Testis (tissue), 3 donors: ENCODE measurements around the gene CD72. TPM values are rescaled to one million over a fixed set of nuclear protein-coding genes. Genes with fewer than 3 reads are reported as not detected.

ENCODE experiments used
- DNase-seq: peaks from one replicate; pipeline ENCODE4 v3.0.0-alpha.2; 2019
- H3K27ac ChIP-seq, 2 donors: fragments of 200-600 bp; sonication (generic); one replicate each; pipeline ENCODE4 v1.5.1; 2019
- H3K27me3 ChIP-seq: fragments of 200-600 bp; sonication (generic); one replicate; pipeline ENCODE4 v1.5.1; 2019
- H3K36me3 ChIP-seq: fragments of 200-600 bp; sonication (generic); one replicate; pipeline ENCODE4 v1.5.1; 2017; ENCODE audit warnings: low read depth; ENCODE audit errors: missing control alignments
- H3K4me1 ChIP-seq: fragments of 200-600 bp; sonication (generic); one replicate; pipeline ENCODE4 v1.5.1; 2019
- H3K4me3 ChIP-seq, 2 donors: fragments of 200-600 bp; sonication (generic); one replicate each; pipeline ENCODE4 v1.5.1; 2017 to 2019
- H3K9me3 ChIP-seq: fragments of 200-600 bp; sonication (generic); one replicate; pipeline ENCODE4 v1.5.1; 2017
- POLR2A ChIP-seq: fragments of 450-650 bp; IDR thresholded peaks from one replicate; pipeline ENCODE4 v1.6.1; 2017; ENCODE audit warnings: antibody characterized with exemption, mild to moderate bottlenecking, moderate library complexity
- WGBS, 2 donors: methylation state at CpG; one replicate each; pipeline ENCODE4 v1.1.5; 2018; 5-methylcytosine and 5-hydroxymethylcytosine counted together
- intact Hi-C: fragments of 100-400 bp; cut with DNase I; formaldehyde crosslinking; loops from one replicate; pipeline ENCODE4 v1.15.1; 2023; ENCODE audit warnings: low total_unique reads
- polyA plus RNA-seq: library from polyadenylated mRNA; stranded (reverse); fragments of 350-450 nt; fragmentation: Illumina TruSeq; extraction: RNeasy Lipid Tissue Mini Kit (QIAGEN cat#74804); gene quantifications from one replicate; pipeline ENCODE4 v1.2.3, GENCODE V29; 2014; ENCODE audit warnings: low read depth, low replicate concordance; ENCODE audit not compliant: insufficient read depth
- total RNA-seq, 2 donors: library from RNA; depleted of rRNA; stranded (reverse); fragments of >200 nt; gene quantifications; one replicate each; pipeline ENCODE4 v1.2.3, GENCODE V29; 2016
- TF ChIP-seq, protein P1 (sequence below), 3 experiments: fragments of 450-650 bp in 2 of 3; fragments of 200-600 bp in 1 of 3; sonication (generic) in 1 of 3; IDR thresholded peaks; one replicate each; pipeline ENCODE4 v1.5.1; 2016 to 2019; ENCODE audit warnings: antibody characterized with exemption in 3 of 3, mild to moderate bottlenecking in 2 of 3, moderate library complexity in 1 of 3

The CD72 gene
- total and polyA plus RNA-seq, 3 donors from 2014 or later, result 0.63 to 3.2 (median 0.99) TPM

DNA sequence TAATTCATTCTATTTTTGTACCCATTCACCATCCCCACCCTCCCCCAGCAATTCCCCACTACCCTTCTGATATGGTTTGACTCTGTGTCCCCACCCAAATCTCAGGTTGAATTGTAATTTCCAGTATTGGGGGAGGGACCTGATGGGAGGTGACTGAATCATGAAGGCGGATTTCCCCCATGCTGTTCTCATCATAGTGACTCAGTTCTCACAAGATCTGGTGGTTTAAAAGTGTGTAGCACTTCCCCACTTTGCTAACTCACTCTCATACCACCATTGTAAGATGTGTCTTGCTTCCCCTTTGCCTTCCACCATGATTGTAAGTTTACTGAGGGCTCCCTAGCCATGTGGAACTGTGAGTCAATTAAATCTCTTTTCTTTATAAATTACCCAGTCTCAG lies 39.1 kb downstream of the CD72 start:
- no peak for DNase-seq
- Histone ChIP-seq H3K4me3 (no peak overlapping the region), H3K27me3 (no peaks in the 10 kb centered on the region), H3K27ac (no peak overlapping the region), H3K36me3 (no peaks in the 10 kb centered on the region), H3K4me1 (no peaks in the 10 kb centered on the region), H3K9me3 (no peaks in the 10 kb centered on the region)
- TF ChIP-seq, protein P1, sequence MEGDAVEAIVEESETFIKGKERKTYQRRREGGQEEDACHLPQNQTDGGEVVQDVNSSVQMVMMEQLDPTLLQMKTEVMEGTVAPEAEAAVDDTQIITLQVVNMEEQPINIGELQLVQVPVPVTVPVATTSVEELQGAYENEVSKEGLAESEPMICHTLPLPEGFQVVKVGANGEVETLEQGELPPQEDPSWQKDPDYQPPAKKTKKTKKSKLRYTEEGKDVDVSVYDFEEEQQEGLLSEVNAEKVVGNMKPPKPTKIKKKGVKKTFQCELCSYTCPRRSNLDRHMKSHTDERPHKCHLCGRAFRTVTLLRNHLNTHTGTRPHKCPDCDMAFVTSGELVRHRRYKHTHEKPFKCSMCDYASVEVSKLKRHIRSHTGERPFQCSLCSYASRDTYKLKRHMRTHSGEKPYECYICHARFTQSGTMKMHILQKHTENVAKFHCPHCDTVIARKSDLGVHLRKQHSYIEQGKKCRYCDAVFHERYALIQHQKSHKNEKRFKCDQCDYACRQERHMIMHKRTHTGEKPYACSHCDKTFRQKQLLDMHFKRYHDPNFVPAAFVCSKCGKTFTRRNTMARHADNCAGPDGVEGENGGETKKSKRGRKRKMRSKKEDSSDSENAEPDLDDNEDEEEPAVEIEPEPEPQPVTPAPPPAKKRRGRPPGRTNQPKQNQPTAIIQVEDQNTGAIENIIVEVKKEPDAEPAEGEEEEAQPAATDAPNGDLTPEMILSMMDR (IDR thresholded peaks at IDR 0.05), result no peak
- no peak for TF ChIP-seq POLR2A
- WGBS, 2 donors, result 100% methylated on average over 1 of the region's 1 CpG
- intact Hi-C loops, result no loop called here

DNA sequence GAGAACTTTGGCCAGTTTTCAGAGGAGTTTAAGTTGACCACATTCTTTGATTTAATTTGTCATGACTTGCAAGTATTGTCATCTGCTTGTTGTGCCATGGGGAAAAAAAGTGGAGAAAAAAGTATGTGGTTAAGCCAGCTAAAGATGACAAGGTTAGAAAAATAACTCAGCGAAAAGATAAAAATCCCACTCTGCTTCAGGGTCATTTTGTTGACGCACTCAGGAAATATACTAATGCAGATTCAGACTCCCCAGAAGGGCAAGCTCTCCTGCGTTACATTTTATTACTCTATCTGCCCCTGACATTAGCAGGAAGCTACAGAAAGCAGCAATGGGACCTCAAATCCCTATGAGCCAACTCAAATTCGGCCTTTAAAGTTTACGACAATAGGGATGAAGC lies 40.7 kb downstream of the CD72 start:
- H3K27ac ChIP-seq, result no peak overlapping the region

DNA sequence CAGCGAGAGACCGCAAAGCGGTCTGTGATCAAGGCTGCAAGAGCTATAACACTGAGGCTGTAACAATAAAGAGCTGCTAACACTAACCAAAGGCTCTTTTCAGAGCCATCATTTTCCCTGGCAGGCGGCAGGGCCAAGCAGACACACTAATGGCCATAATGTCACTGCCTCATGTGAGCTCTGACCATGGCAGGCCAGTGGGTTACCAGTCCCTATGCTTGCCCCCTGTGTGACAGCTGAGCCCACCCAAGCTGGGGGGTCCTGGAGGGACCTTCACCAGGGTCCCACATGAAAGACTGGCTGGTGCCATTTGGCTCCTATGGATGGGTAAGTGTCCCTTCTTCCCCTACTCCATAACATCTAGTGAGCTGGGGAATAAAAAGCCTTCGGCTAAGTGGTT lies 42.7 kb downstream of the CD72 start:
- H3K27ac ChIP-seq, result no peak overlapping the region
- intact Hi-C loops, result no loop called here
- no peaks in the 10 kb centered on the region for H3K9me3 ChIP-seq
- no peaks in the 10 kb centered on the region for H3K4me1 ChIP-seq
- no peak overlapping the region for H3K4me3 ChIP-seq
- WGBS, 2 donors, result 88 to 90% methylated on average over 5 of the region's 5 CpGs
- no peak for DNase-seq
- H3K27me3 ChIP-seq, result no peaks in the 10 kb centered on the region
- H3K36me3 ChIP-seq, result no peaks in the 10 kb centered on the region
- TF ChIP-seq, protein P1 (IDR thresholded peaks at IDR 0.05), result no peak
- no peak for TF ChIP-seq POLR2A

More for the DNA sequence above, 40.7 kb downstream of the CD72 start:
- intact Hi-C loops, result no loop called here
- H3K36me3 ChIP-seq, result no peaks in the 10 kb centered on the region
- TF ChIP-seq POLR2A, result no peak
- TF ChIP-seq, protein P1 (IDR thresholded peaks at IDR 0.05), result no peak
- H3K4me3 ChIP-seq, result no peak overlapping the region
- no peaks in the 10 kb centered on the region for H3K4me1 ChIP-seq
- no peaks in the 10 kb centered on the region for H3K9me3 ChIP-seq
- DNase-seq, result no peak
- 74 to 75% methylated on average over 5 of the region's 5 CpGs for WGBS, 2 donors
- H3K27me3 ChIP-seq, result no peaks in the 10 kb centered on the region

DNA sequence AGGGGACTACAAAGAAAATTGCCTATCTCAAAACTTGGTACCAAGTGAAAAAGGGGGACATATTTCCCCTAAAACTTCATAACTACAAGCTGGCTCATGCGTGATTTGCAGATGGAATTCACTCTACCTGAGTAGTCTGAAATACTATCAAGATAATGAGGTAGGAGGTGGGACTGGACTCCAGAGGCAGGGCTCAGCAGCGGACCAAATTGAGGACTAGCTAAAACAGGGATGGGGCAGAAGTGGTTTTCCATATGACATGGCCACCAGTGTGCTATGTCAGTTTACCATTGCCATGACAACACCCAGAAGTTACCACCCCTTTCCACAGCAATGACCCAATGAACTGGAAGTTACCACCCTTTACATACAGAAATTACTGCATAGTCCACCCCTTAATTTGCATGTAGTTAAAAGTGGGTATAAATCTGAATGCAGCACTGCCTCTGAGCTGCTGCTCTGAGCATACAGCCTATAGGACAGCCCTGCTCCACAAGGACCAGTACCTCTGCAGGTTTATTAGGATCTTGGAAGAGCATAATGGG lies 43.6 kb downstream of the CD72 start:
- Histone ChIP-seq H3K27ac (no peak overlapping the region), H3K27me3 (no peaks in the 10 kb centered on the region), H3K4me1 (no peaks in the 10 kb centered on the region), H3K36me3 (no peaks in the 10 kb centered on the region), H3K9me3 (no peaks in the 10 kb centered on the region), H3K4me3 (no peak overlapping the region)
- no peak for DNase-seq
- TF ChIP-seq, protein P1 (IDR thresholded peaks at IDR 0.05), result no peak
- 89 to 90% methylated on average over 2 of the region's 2 CpGs for WGBS, 2 donors
- intact Hi-C loops, result no loop called here
